HepG2 (cell line): ENCODE data around the gene LASP1. TPM values are rescaled to one million over a fixed set of nuclear protein-coding genes. Genes with fewer than 3 reads are reported as not detected.

Experiments used
- ADNP ChIP-seq: sonication (generic); formaldehyde crosslinking; IDR thresholded peaks from 2 replicates; pipeline ENCODE4 v1.4.0; 2020; ENCODE audit warnings: missing genetic modification reagents
- FOXO1 ChIP-seq: sonication (generic); formaldehyde crosslinking; IDR thresholded peaks from 2 replicates; pipeline ENCODE4 v1.4.0; 2020; ENCODE audit warnings: missing genetic modification reagents
- MTA1 ChIP-seq: sonication (generic); formaldehyde crosslinking; IDR thresholded peaks from 2 replicates; pipeline ENCODE4 v1.4.0; 2020; ENCODE audit warnings: missing genetic modification reagents, mild to moderate bottlenecking, borderline replicate concordance
- NCOA5 ChIP-seq: sonication (generic); formaldehyde crosslinking; IDR thresholded peaks from 2 replicates; pipeline ENCODE4 v1.4.0; 2020; ENCODE audit warnings: missing genetic modification reagents
- NR1H2 ChIP-seq: sonication (generic); formaldehyde crosslinking; IDR thresholded peaks from 2 replicates; pipeline ENCODE4 v1.8.1; 2022; ENCODE audit warnings: low read depth, missing genetic modification reagents, borderline replicate concordance
- NR2F1 ChIP-seq, 2 experiments: fragments of 450-650 bp in 1 of 2; formaldehyde crosslinking in 1 of 2; IDR thresholded peaks; 2 replicates each; pipeline versions ENCODE4 v1.5.0 to v1.6.1; 2016 to 2020; ENCODE audit warnings: mild to moderate bottlenecking in 1 of 2, missing compliant biosample characterization in 1 of 2, missing genetic modification reagents in 1 of 2, moderate library complexity in 1 of 2
- RFXAP ChIP-seq: sonication (generic); formaldehyde crosslinking; IDR thresholded peaks from 2 replicates; pipeline ENCODE4 v1.4.0; 2020; ENCODE audit warnings: missing genetic modification reagents, borderline replicate concordance
- SOX6 ChIP-seq, 2 experiments: fragments of 450-650 bp in 1 of 2; sonication (generic) in 1 of 2; formaldehyde crosslinking in 1 of 2; IDR thresholded peaks; 2 replicates each; pipeline versions ENCODE4 v1.4.0 to v1.6.1; 2017 to 2020; ENCODE audit warnings: antibody characterized with exemption in 1 of 2, mild to moderate bottlenecking in 1 of 2, missing genetic modification reagents in 1 of 2
- TEAD3 ChIP-seq: optimal IDR thresholded peaks from 2 replicates; pipeline ENCODE3; 2016; ENCODE audit warnings: borderline replicate concordance
- TSC22D2 ChIP-seq: sonication (generic); formaldehyde crosslinking; IDR thresholded peaks from 2 replicates; pipeline ENCODE4 v1.5.1; 2020; ENCODE audit warnings: missing genetic modification reagents, mild to moderate bottlenecking, borderline replicate concordance
- ZBTB40 ChIP-seq, 2 experiments: fragments of 450-650 bp in 1 of 2; sonication (generic) in 1 of 2; formaldehyde crosslinking in 1 of 2; IDR thresholded peaks; 2 replicates each; pipeline versions ENCODE4 v1.6.1 to v1.8.0; 2016 to 2022; ENCODE audit warnings: antibody characterized with exemption in 1 of 2, mild to moderate bottlenecking in 1 of 2, missing genetic modification reagents in 1 of 2
- ZIK1 ChIP-seq: sonication (generic); formaldehyde crosslinking; IDR thresholded peaks from 2 replicates; pipeline ENCODE4 v1.5.0; 2020; ENCODE audit warnings: mild to moderate bottlenecking, low read depth, missing genetic modification reagents, borderline replicate concordance
- ZNF101 ChIP-seq: sonication (generic); formaldehyde crosslinking; IDR thresholded peaks from 2 replicates; pipeline ENCODE4 v1.4.0; 2020; ENCODE audit warnings: mild to moderate bottlenecking, low read depth, missing genetic modification reagents, borderline replicate concordance
- ZNF264 ChIP-seq: sonication (generic); formaldehyde crosslinking; IDR thresholded peaks from 2 replicates; pipeline ENCODE4 v1.4.0; 2020; ENCODE audit warnings: missing genetic modification reagents
- ZNF431 ChIP-seq: sonication (generic); formaldehyde crosslinking; IDR thresholded peaks from 2 replicates; pipeline ENCODE4 v1.9.0; 2022; ENCODE audit warnings: missing genetic modification reagents, low read depth, mild to moderate bottlenecking, borderline replicate concordance
- ZNF543 ChIP-seq: sonication (generic); formaldehyde crosslinking; IDR thresholded peaks from 2 replicates; pipeline ENCODE4 v1.4.0; 2020; ENCODE audit warnings: mild to moderate bottlenecking, missing genetic modification reagents
- ZNF629 ChIP-seq: sonication (generic); formaldehyde crosslinking; conservative IDR thresholded peaks from 2 replicates; pipeline ENCODE4 v1.5.0; 2020; ENCODE audit warnings: missing genetic modification reagents
- ZNF652 ChIP-seq: IDR thresholded peaks from 2 replicates; pipeline ENCODE4 v1.6.1; 2016; ENCODE audit warnings: low read depth, borderline replicate concordance
- ZSCAN22 ChIP-seq: sonication (generic); formaldehyde crosslinking; IDR thresholded peaks from 2 replicates; pipeline ENCODE4 v1.4.0; 2020; ENCODE audit warnings: mild to moderate bottlenecking, missing genetic modification reagents
- polyA plus RNA-seq, 8 experiments: library from polyadenylated mRNA; depleted of rRNA in 3 of 8; stranded (reverse) in 7 of 8; unstranded in 1 of 8; fragments of >200 nt; fragmentation: Illumina TruSeq in 4 of 8; extraction: Trizol in 4 of 8; gene quantifications; 2 replicates each; pipeline versions ENCODE4 v1.2.1 to v1.2.3, GENCODE V29; 2011 to 2016; ENCODE audit warnings: low read depth in 4 of 8, missing spikeins in 1 of 8, mixed read lengths in 1 of 8; ENCODE audit not compliant: insufficient read depth in 1 of 8
- total RNA-seq, 5 experiments: library from RNA; depleted of rRNA; stranded (reverse); fragments of >200 nt; fragmentation: Illumina TruSeq; extraction: Trizol; gene quantifications; 2 replicates each; pipeline ENCODE4 v1.2.3, GENCODE V29; 2016; ENCODE audit warnings: low read depth in 1 of 5

LASP1 gene
- total and polyA plus RNA-seq, 2 of the 13 experiments (the other 11 are each of a cell fraction or from before 2014, with no cell fraction given) = 70.1 to 97.0 TPM

GRCh38 chr17:38897671-38898290 is 27.9 kb downstream of the LASP1 start (continued):
- TF ChIP-seq ZBTB40 (IDR thresholded peaks at IDR 0.05) (no peak), ZBTB40 (CRISPR knock-in tag; IDR thresholded peaks at IDR 0.05) (no peak), TEAD3 (CRISPR knock-in tag) (no peak), SOX6 (IDR thresholded peaks at IDR 0.05) (no peak), SOX6 (CRISPR knock-in tag; IDR thresholded peaks at IDR 0.05) (0 out of 2 replicates have a peak, but pooled peaks have one; percentile 22), ZNF543 (CRISPR knock-in tag) (no peak), ZSCAN22 (CRISPR knock-in tag) (no peak), NR1H2 (CRISPR knock-in tag) (no peak), ZNF652 (CRISPR knock-in tag) (no peak), ADNP (CRISPR knock-in tag) (peak; percentile 67; the same call in 1 of the 2 replicates), MTA1 (CRISPR knock-in tag) (no peak), FOXO1 (CRISPR knock-in tag) (no peak), NCOA5 (CRISPR knock-in tag) (no peak), NR2F1 (CRISPR knock-in tag; IDR thresholded peaks at IDR 0.05) (peak; percentile 49 to 59; a peak in 2 of 4 replicates), ZNF431 (CRISPR knock-in tag) (no peak), TSC22D2 (CRISPR knock-in tag) (no peak), ZIK1 (CRISPR knock-in tag) (no peak), ZNF101 (CRISPR knock-in tag) (no peak), ZNF629 (CRISPR knock-in tag) (peak; percentile 78), RFXAP (CRISPR knock-in tag) (no peak), ZNF264 (CRISPR knock-in tag) (0 out of 2 replicates have a peak, but pooled peaks have one; percentile 36)
